Measurements from ENCODE around the gene TGFB3. TPM values are rescaled to one million over a fixed set of nuclear protein-coding genes. Genes with fewer than 3 reads are reported as not detected.

The TGFB3 gene
- total and polyA plus RNA-seq, 2 donors, result 9.0 to 21.0 TPM

Other genes with a start within 250 kb of the TGFB3 start
- 27.5 TPM for gene IFT43, start 3.8 kb upstream of the TGFB3 start, total RNA-seq
- 47.2 TPM for gene IFT43, start 3.8 kb upstream of the TGFB3 start, polyA plus RNA-seq
- gene GPATCH2L, start 169.9 kb upstream of the TGFB3 start, total RNA-seq, result 24.4 TPM
- gene GPATCH2L, start 169.9 kb upstream of the TGFB3 start, polyA plus RNA-seq, result 8.8 TPM